ENCODE measurements around the gene ARHGAP31. TPM values are rescaled to one million over a fixed set of nuclear protein-coding genes. Genes with fewer than 3 reads are reported as not detected.

Gene ARHGAP31
- total and polyA plus RNA-seq, 2 of the 8 experiments (the other 6 are each of a cell fraction or from before 2014, with no cell fraction given) = 1.1 to 7.6 TPM

DNA sequence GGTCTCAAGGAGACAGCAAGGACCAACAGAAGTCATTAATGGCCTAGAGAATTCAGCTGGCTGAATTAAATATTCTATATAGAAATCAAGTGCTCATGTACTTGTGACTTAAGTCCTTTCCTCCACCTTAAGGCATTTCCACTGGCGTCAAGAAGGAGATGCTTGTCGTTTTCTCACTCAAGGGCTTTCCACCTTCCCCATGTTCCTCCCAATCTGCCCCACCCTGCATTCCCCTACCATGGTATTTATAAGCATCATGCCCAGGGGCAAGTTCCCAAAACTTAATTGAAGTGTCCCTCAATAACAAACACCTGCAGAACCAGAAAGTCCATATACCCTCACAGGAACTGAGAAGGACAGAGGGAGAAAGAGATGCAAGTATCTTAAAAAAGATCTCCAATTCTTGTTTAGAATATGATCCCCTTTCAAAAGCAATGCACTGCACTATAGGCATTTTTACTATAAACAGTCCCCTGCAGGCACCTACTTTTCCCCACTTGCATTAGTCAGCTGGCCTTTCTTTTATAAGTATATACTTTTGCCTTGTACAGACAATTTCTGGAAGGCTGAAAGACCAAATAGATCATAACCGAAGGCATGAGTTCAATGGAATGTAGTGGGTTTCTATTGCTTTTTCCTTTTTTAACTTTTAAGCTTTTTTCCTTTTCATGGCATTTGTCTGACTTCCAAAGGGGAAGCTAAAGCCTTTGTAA, 139.6 kb downstream of the ARHGAP31 start:
- CTCF ChIA-PET (ENCODE audit: partially characterized antibody) = interaction anchor here (0.6 to 1.4 kb wide), 7 partner anchors 19 to 548 kb away, joined by 3 to 4 read pairs (median 3); partner anchors contain the start of gene B4GALT4
- Histone ChIP-seq H3K4ac (replicated peaks; ENCODE audit: insufficient read length, low read depth, low read length) (no peak overlapping the region), H4K20me1 (replicated peaks in 1 of 2; ENCODE audit: control insufficient read depth in 1 of 2, insufficient read depth in 2 of 2, low read length in 2 of 2) (no peaks in the 10 kb centered on the region), H4K5ac (ENCODE audit: insufficient read length, low read depth, low read length) (no peak overlapping the region), H2BK20ac (ENCODE audit: low read length) (no peak overlapping the region), H3K36me3 (ENCODE audit: control insufficient read depth in 2 of 4, insufficient read depth in 4 of 4, low read length in 3 of 4) (peaks cover 33 to 91% (median 69%) of the 10 kb centered on the region in 4 experiments), H3K9ac (replicated peaks in 1 of 4; ENCODE audit: extremely low read depth in 1 of 4, low read depth in 3 of 4, low read length in 3 of 4) (no peak overlapping the region), H3K27ac (ENCODE audit: low read depth, low read length) (no peak overlapping the region), H2AFZ (ENCODE audit: low read length) (no peak overlapping the region), H3K27me3 (replicated peaks in 1 of 4; ENCODE audit: control insufficient read depth in 3 of 4, extremely low read depth in 1 of 4, insufficient read depth in 3 of 4, low read length in 3 of 4) (no peaks in the 10 kb centered on the region), H3K23ac (ENCODE audit: insufficient read length) (no peak overlapping the region), H2BK15ac (ENCODE audit: low read length) (no peak overlapping the region), H3K4me1 (replicated peaks in 1 of 4; ENCODE audit: control insufficient read depth in 3 of 4, insufficient read depth in 4 of 4, low read length in 3 of 4) (no peaks in the 10 kb centered on the region), H3K56ac (replicated peaks; ENCODE audit: insufficient read length, low read depth, low read length) (no peak overlapping the region), H3K4me3 (ENCODE audit: extremely low read depth in 1 of 4, insufficient read depth in 2 of 4, low read depth in 3 of 4, low read length in 4 of 4) (no peak overlapping the region), H2BK120ac (replicated peaks; ENCODE audit: low read depth, low read length) (no peak overlapping the region), H3K18ac (ENCODE audit: extremely low read depth, low read length) (no peak overlapping the region), H3K79me2 (ENCODE audit: control insufficient read depth in 1 of 2, insufficient read depth in 2 of 2, low read length in 2 of 2) (no peaks in the 10 kb centered on the region), H2BK12ac (ENCODE audit: low read depth, low read length) (no peak overlapping the region), H4K8ac (ENCODE audit: extremely low read depth, insufficient read depth, low read length) (no peak overlapping the region), H3K14ac (ENCODE audit: insufficient read length) (no peak overlapping the region), H3K23me2 (ENCODE audit: low read depth, low read length) (no peaks in the 10 kb centered on the region), H3K79me1 (ENCODE audit: low read depth, low read length) (no peaks in the 10 kb centered on the region), H3K4me2 (ENCODE audit: insufficient read depth in 1 of 2, low read depth in 2 of 2, low read length in 2 of 2) (no peak overlapping the region), H2AK5ac (ENCODE audit: low read depth, low read length) (no peak overlapping the region), H4K91ac (replicated peaks; ENCODE audit: insufficient read length, low read length) (no peak overlapping the region), H3K9me3 (ENCODE audit: insufficient read depth in 2 of 2, low read depth in 1 of 2, low read length in 1 of 2) (peaks cover 12 to 13% of the 10 kb centered on the region in 2 experiments), H2BK5ac (ENCODE audit: low read depth, low read length) (no peak overlapping the region)
- TF ChIP-seq SRF (IDR thresholded peaks at IDR 0.05; ENCODE audit: low read depth, low read length) (no peak), CREB1 (IDR thresholded peaks at IDR 0.05) (no peak), ASH2L (IDR thresholded peaks at IDR 0.05; ENCODE audit: low read length) (no peak), CEBPB (IDR thresholded peaks at IDR 0.05; ENCODE audit: low read depth, low read length) (no peak), KDM5A (IDR thresholded peaks at IDR 0.05; ENCODE audit: low read length) (no peak), NRF1 (IDR thresholded peaks at IDR 0.05; ENCODE audit: low read depth, low read length) (no peak), BCL11A (IDR thresholded peaks at IDR 0.05; ENCODE audit: low read depth in 2 of 2, low read length in 2 of 2) (no peak)
- FAIRE-seq (no peak), DNase-seq (ENCODE audit: low read depth in 1 of 2, low spot score in 2 of 2) (no peak)
- 91% methylated on average over 3 of the region's 3 CpGs; no CpG with 5 or more reads in 1 of the 2 experiments for WGBS, 2 experiments (ENCODE audit: extremely low coverage in 1 of 2, insufficient coverage in 1 of 2, insufficient read length in 1 of 2, insufficient replicate concordance in 2 of 2, low coverage in 1 of 2, low lambda C conversion rate in 2 of 2, missing lambda C conversion rate in 1 of 2)
- POLR2A ChIA-PET (ENCODE audit: partially characterized antibody) = interaction anchor here (0.8 kb wide), 1 partner anchor 65 kb away, joined by 3 read pairs; the partner anchor contains the start of gene TIMMDC1

Data from H1 (cell line).